Glomerular endothelial cell (primary cell): ENCODE results near the gene FOLR1. TPM values are rescaled to one million over a fixed set of nuclear protein-coding genes. Genes with fewer than 3 reads are reported as not detected.

Experiments
- DNase-seq: peaks from one replicate; pipeline ENCODE4 v3.0.0-alpha.2; 2011; ENCODE audit warnings: low read depth, low spot score; ENCODE audit errors: extremely low read depth
- total RNA-seq: library from RNA; depleted of rRNA; stranded (reverse); fragments of >200 nt; gene quantifications from 2 replicates; pipeline ENCODE4 v1.2.3, GENCODE V29; 2015

FOLR1 gene
- total RNA-seq, 1 donor from 2014 or later, result not detected

DNA sequence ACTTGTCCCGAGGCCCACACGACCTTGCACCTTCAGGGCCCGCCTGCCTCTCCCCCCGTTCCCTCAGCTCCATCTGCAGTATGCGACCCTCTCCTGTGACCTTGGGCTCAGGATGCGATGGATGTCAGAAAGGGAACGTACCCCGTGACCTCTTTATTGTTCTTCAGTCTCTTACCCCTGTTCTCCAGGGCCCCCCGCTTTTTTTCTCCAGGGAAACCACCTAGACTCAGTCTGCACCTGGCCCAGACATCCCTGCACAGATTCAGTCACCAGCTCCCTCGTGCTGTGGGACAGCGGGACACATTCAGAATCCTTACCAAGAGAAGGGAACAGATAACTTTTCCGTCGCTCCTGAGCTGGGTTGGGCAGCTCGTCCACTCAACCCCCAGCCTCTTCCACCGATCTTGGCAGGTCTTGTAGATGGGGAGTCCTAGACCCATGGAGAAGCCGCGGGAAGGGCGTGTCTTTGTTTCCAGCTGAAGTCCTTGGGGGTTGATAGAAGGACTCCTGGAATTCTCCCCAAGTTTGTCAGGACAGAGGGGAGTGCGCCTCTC is 53.4 kb downstream of the FOLR1 start:
- DNase-seq, result no peak

Other genes with a start within 250 kb of the FOLR1 start
- 3.7 and 14.8 TPM in 2 replicates for gene IL18BP, start 193.2 kb upstream of the FOLR1 start, total RNA-seq
- gene NUMA1, start 111.6 kb upstream of the FOLR1 start, total RNA-seq, result 120 and 200 TPM in 2 replicates
- 3.4 and 7.8 TPM in 2 replicates for gene LRRC51, start 111.3 kb upstream of the FOLR1 start, total RNA-seq
- gene LAMTOR1, start 88.8 kb upstream of the FOLR1 start, total RNA-seq, result 135 and 150 TPM in 2 replicates
- not detected in 2 replicates for gene TOMT, start 86.2 kb upstream of the FOLR1 start, total RNA-seq
- gene ANAPC15, start 79.4 kb upstream of the FOLR1 start, total RNA-seq, result 27.0 and 28.8 TPM in 2 replicates
- not detected in 2 replicates for gene FOLR3, start 56.4 kb upstream of the FOLR1 start, total RNA-seq
- gene FOLR2, start 24.7 kb downstream of the FOLR1 start, total RNA-seq, result not detected in 2 replicates
- 77.3 and 111 TPM in 2 replicates for gene INPPL1, start 32.6 kb downstream of the FOLR1 start, total RNA-seq
- gene PHOX2A, start 52.0 kb downstream of the FOLR1 start, total RNA-seq, result not detected in 2 replicates
- gene CLPB, start 242.4 kb downstream of the FOLR1 start, total RNA-seq, result 22.5 and 33.0 TPM in 2 replicates